Measurements from ENCODE around the gene AP2A2.

- no peak for TF ChIP-seq TAF1 (IDR thresholded peaks at IDR 0.05; ENCODE audit: low read depth)
- TF ChIP-seq TCF12 (IDR thresholded peaks at IDR 0.05; ENCODE audit: low read depth), result no peak
- TF ChIP-seq EP300 (IDR thresholded peaks at IDR 0.05; ENCODE audit: borderline replicate concordance), result no peak
- peak; percentile 70 for TF ChIP-seq REST (IDR thresholded peaks at IDR 0.05; ENCODE audit: low read depth)
- no peak for TF ChIP-seq CEBPB (IDR thresholded peaks at IDR 0.05)
- TF ChIP-seq YY1 (IDR thresholded peaks at IDR 0.05; ENCODE audit: low read depth), result no peak
These were observed 90.3 kb downstream of the AP2A2 start for GRCh38 chr11:1015826-1016545.
